ENCODE measurements around the gene PRMT7.
A peak's percentile ranks its signal among the peaks of the same experiment; 100 is the strongest.

Gene PRMT7

DNA sequence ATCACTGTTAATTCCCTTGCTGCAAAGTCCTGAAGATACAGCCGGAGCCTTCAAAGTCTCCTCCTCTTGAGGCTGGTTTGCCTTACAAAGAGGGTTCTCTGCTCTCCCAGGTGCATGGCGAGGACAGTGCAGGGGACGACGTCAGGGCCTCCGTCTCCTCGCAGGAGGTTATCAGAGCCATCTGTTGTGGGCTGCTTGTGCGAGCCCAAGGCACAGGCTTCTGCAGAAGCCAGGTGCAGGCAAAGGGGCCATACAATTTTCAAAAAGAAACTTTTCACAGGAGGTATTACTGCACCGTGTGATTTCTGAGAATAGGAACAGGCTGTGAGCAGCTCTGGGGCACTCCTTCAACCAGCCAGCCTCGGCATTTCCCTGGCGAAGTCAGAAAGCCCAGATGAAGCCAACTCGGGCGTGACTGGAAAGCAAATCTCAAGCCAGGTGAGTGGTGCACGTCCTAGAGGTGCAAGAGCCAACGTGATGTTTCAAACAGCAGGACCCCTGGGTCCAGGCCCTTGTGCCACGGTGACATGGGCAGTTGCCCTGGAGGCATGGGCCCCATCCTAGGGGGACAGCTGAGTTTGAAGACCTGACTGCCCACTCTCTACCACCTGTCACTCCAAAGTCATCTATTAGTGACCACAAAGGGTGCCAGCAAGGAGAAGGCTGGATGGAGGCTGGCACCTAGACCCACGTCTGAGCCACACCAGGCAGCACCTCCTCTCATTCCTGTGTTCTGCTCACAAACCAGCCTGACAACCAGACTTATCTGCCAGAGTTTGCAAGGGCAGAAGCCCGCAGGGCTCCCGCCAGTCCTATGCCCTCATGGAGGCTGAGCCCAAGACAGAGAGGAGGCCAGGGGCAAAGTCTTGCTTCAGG lies 68.9 kb downstream of the PRMT7 start:
- DNase-seq: no peak

DNA sequence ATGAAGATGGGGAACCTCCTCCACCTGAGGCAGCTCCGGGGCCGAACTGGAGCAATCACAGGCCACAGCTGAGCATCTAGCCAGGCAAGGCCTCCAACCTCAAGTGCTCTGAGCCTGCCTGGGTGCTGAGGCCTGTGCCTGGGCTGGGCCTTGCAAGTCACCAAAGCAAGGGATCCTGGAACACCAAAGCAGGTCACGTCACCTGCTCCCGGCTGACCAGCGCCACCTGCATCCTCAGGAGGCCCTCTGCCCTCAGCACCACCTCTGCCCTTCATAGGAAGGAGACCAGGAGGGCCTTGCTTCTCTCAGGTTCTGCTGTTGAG lies 69.5 kb downstream of the PRMT7 start:
- no peak for DNase-seq

- no peak for DNase-seq
Observed at GRCh38 chr16:68380676-68381362, 70.0 kb downstream of the PRMT7 start.

DNA sequence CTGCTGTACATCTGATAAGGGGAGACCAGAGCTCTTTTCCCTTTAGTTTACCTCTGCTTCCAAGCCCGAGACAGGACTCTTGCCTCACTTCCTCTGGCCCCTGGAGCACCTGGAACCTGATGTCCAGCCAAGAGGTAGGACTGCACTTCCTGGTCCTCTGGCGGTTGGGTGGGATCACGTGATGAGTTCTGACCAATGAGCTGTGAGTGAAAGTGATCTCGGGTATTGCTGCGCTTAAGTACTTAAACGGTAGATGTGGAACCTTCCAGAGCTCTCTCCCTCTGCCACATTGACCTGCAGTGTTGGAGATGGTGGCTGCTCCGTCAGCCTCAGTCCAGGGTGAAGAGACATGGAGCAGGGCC lies 70.5 kb downstream of the PRMT7 start:
- no peak for DNase-seq

- DNase-seq: no peak
Observed at GRCh38 chr16:68382296-68382718, 71.5 kb downstream of the PRMT7 start.

DNA sequence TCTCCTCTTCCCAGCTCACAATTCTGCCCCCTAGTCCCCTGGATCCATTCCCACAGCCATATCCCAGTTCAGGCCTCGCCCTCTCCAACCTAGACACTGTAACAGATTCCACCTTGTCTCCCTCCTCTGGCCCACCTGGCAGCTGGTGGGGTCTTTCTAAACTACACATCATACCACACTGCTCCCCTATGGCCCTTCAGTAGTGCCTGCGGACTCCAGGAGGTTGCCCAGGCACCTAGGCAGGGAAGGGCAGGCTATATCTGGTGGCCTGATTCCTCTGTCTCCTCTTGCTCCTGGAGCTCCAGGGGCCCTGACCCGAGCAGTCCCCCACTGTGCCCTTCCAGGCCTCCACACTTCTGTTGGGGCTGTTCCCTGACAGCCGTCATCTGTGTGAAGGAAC lies 73.0 kb downstream of the PRMT7 start:
- DNase-seq: no peak

DNA sequence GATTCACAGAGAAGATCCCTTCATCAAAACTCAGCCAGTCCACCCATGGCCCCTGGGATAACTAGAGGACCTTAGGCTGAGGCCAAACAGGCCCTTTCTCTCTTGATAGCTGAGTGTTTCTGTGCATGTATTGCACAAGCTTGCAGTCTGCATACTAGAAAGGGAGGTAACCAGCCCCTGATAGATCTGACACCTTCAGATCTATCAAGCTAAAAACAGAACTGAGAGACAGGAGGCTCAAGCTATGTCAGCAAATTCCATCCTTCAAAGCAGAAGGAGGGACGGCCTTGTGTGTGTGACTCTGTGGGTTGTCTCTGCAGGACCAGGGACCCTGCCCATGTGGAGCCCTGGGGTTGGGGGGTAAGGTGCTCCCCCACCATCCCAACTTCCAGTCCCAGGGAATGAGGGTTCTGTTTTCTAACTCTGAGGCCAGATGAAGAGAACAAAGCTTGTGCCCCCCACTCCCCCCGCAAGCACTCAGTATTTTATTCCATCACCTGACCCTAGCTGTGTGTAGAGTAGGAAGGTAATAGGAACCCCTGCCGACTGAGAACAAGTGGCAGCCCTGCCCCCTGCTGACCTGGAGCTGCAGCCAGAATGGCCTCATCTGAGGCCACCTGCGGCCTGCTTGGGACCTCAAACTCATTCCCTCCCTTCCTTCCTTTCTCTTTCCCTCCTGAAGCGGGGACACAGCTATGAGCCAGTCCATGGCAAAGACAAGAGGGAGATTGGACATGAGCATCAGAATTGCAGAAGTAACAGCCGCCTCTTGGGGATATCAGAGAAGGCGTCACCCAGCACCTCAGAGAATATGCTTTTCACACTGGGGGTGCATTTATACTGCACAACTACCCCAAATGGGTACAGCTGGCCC lies 73.7 kb downstream of the PRMT7 start:
- DNase-seq: no peak

GRCh38 chr16:68385371-68385770 lies 74.6 kb downstream of the PRMT7 start:
- DNase-seq: no peak

- DNase-seq: no peak
Observed at GRCh38 chr16:68386628-68387027, 75.8 kb downstream of the PRMT7 start.

- no peak for DNase-seq
Observed at GRCh38 chr16:68387301-68387700, 76.5 kb downstream of the PRMT7 start.

DNA sequence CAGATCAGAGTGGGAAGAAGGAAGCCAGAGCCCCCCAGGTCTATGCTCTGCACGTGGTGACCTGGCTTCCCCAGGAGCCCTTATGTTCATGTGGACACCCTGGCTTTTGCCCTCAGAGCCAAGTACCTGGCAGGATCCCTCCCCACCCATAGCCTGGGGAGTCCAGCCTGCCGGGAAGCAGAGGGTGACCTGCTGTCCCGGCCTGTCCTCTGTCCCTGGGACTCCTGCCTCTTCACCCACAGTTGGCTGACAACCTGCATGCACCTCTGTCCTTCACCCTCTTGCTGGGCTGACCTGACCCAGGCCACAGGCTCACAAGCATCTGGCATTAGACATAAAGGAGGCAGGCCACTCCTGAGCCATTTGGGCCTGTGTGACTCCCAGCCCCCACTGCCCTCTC lies 77.3 kb downstream of the PRMT7 start:
- DNase-seq: no peak

DNA sequence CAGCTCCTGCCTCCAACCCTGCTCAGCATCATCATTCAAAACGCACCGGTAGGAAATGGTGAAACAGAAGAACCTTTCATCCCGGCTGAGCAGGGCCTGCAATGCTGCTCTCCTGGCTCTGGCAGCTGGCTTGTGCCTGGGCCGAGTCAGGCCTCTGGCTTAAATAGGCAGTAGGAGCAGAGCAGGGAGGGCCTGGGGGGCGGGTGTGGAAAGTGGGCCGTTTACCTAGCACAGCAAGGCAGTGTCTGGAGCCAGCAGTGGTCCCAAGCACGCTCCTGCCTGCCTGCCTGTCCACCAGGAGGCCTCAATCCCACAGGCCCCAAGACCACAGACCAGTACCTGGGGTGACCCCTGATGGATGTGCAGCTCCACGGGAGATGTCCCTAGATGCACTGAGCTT lies 78.2 kb downstream of the PRMT7 start:
- no peak for DNase-seq

DNA sequence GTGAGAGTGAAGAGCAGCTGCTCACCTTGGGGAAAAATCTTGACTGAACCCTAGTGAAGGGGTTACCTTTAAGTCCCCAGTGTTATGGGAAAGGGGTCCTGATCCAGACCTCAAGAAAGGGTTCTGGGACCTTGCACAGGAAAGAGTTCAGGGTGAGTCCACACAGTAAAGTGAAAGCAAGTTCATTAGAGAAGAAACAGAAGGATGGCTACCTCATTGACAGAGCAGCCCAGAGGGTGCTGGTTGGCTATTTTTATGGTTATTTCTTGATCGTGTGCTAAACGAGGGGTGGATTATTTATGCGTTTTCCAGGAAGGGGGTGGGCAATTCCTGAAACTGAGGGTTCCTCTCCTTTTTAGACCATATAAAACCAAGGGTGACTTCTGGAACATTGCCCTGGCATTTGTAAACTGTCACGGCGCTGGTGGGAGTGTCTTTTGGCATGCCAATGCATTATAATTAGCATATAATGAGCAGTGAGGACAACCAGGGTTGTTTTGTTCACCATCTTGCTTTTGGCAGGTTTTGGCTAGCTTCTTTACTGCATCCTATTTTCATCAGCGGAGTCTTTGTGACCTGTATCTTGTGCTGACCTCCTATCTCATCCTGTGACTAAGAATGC lies 79.0 kb downstream of the PRMT7 start:
- DNase-seq: no peak

- no peak for DNase-seq
Observed at GRCh38 chr16:68393333-68393732, 82.5 kb downstream of the PRMT7 start.

DNA sequence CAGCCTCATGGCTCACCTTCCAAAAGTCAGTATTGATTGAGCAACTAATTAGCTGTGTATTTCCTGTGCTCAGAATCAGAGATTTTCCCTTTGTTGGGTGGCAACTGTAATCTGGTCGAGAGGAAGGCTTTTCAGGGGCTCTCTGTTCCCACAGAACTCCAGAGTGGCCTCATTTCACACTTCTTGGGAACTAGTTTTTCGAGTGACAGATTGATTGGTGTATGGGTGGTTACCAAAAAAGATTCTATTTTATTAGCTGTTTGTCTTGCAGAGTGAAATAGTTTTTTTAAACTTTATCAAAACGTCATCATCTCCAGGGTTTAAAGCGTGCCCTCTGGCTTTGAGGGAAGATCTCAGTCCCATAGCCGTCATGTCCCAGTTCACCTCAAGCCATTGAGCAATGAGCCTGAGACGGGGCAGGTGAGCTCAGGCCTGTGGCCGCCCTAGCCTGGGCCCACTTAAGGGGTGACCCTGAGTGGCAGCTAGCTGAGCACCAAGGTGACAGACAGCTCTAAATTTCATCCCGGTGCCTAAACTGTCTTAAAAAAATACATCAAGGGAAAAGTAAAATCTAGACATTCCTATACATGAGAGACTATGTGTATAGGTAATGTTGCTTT lies 84.5 kb downstream of the PRMT7 start:
- no peak for DNase-seq

DNA sequence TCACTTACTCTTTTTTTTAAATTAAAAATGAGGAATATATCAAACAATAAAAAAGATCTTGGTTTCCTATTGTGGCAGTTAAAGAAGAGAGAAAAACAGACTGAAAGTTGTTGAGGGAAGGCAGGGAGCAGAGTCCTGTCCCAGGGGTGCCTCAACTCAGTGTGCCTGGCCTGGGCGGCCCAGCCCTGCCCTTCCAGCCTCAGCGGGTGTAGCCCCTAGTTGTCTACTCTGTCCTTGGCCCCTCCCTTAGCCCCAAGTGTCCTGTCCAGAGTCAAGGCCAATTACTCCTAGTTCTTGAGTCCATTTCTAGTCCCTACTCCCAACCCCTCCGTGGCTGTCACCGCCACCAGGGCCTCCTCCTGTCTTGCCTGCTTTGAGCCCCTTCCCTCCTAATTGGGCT lies 85.0 kb downstream of the PRMT7 start:
- no peak for DNase-seq

DNA sequence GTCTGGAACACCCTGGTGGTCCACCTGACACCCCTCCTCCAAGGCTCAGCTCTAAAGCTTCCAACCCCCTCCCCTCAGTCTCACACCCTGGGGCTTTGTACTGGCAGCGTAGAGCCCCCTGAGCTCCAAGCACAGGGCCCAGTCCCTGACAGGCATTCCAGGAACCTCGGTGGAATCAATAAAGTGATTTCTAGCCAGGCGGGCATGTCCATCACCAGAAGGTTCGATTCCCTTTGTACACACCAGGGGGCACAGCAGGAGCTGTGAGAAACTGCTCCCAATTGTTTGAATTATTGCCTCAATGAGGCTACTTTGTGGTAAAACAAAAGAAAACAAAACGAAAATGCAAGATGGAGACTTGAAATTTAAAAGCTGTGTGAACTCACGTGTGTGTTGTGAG lies 85.7 kb downstream of the PRMT7 start:
- DNase-seq: peak; percentile 70

- no peak for DNase-seq
Observed at GRCh38 chr16:68397710-68398201, 86.9 kb downstream of the PRMT7 start.

DNA sequence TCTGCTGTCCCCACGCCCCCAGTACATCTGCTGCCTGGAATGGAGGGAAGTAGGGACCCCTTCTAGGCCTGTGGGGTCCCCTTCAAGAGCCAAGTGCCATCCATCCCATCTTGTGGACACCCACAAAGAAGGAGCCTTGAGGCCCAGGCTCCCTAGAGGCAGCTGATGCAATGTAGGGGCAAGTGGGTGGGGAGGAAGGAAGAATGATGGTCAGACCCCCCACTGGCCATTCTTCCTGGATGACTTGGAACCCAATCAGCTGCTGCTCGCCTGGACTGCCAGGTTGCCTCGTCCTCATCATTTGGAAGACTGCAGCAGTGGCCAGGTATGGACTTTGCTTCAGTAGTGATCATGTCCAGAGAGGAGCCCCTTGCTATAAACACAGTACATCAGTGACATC lies 88.6 kb downstream of the PRMT7 start:
- DNase-seq: no peak

DNA sequence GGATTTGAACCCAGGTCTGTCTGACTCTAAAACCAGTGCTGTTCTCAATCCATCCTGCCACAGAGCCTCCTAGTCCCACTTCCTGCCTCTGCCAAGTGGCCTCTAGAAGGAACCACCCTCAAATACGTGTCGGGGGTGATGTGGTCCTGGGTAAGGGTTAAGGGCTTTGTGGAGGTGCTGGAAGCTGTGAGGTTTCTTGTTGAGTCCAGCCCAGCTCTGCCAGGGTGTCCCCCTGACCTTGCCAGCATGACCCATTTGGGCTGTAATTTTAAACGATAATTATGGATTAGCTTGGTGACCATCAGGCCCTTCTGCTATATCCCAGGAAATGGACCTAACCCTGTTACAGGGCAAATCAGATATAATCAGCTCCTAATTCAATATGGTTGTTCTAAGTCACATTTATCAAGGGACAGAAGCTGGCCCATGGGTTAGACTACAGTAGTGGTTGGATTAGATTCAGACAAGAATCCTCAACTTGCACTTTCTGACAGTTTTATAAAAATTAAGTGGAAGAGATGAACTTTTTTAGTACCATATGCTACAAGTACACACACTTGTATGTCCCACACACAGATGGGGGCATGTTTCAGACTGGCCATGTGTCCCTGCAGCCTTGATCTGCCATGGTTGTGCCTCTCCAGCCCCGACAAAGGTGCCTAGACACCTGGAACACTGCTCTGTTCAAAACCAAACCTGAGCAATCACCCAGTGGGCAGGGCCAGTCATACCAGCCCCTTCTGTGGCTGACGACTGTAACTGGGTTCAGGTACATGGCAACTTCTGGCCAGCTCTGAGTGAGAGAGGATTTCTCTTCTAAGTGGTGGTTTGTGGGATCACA lies 89.5 kb downstream of the PRMT7 start:
- no peak for DNase-seq

DNA sequence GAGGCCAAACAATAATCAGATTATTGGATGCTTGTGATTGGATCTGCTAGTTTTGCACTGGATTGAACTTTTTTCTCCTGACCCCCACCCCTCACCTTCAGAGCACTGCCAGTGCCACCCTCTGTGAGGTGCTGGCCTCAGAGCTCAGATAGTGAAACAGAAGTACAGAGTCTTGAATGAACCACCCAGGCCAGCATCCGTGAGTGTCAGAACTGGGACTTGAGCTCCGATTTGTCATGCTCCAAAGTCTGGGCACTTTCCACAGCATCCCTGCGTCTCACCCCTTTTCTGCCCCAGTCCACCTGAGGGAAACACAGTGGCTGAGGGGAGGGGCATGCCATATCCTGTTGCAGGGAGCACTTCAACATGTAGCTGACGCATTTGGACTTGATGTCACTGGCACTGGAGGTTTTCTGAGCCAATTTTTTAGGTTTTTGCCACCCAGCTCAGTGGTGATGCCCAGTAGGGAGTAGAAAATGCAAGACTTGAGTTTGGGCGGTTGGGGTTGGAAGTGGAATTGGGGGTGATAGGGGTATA lies 90.2 kb downstream of the PRMT7 start:
- DNase-seq: no peak
